Measurements from ENCODE around the gene UNK. TPM values are rescaled to one million over a fixed set of nuclear protein-coding genes. Genes with fewer than 3 reads are reported as not detected.

UNK gene
- total and polyA plus RNA-seq, 2 donors (not counting 1 experiment from before 2014, with no cell fraction given): 35.5 to 70.3 TPM

- ChIA-PET POLR2A (interaction anchor here (0.5 to 1.2 kb wide), 4 partner anchors 13 to 107 kb away, joined by 3 to 5 read pairs (median 4); partner anchors contain the start of genes TRIM47 and UNK), CTCF (interaction anchor here (2.3 kb wide), 1 partner anchor 12 kb away, joined by 6 read pairs; the partner anchor contains the start of gene UNK)
- H3K79me2 ChIP-seq (ENCODE audit: control insufficient read depth, insufficient read depth, low read length): peaks cover under 1% of the 10 kb centered on the region
- H3K27me3 Mint-ChIP-seq: no peaks in the 10 kb centered on the region
- no peaks in the 10 kb centered on the region for H3K27me3 ChIP-seq (replicated peaks in 1 of 4; ENCODE audit: control extremely low read depth in 1 of 4, control insufficient read depth in 3 of 4, insufficient read depth in 4 of 4, low read length in 3 of 4)
- 95% methylated on average over 14 of the region's 17 CpGs for WGBS (ENCODE audit: insufficient coverage)
- H4K20me1 ChIP-seq (ENCODE audit: control insufficient read depth, insufficient read depth, low read length, poor library complexity, severe bottlenecking): peaks cover 14% of the 10 kb centered on the region
- H3K27ac ChIP-seq (ENCODE audit: low read length in 2 of 2): no peak overlapping the region
- intact Hi-C loops (cut with micrococcal nuclease): no loop called here
- H3K4me1 ChIP-seq (ENCODE audit: control insufficient read depth in 2 of 2, insufficient read depth in 2 of 2, low read length in 2 of 2): peaks cover 2 to 15% of the 10 kb centered on the region in 2 donors
- peaks cover 0 to 19% of the 10 kb centered on the region in 2 experiments for H3K36me3 ChIP-seq (replicated peaks in 1 of 2; ENCODE audit: control extremely low read depth in 1 of 2, control insufficient read depth in 1 of 2, extremely low read depth in 1 of 2, insufficient read depth in 2 of 2, low read length in 1 of 2)
- DNase-seq (peak; percentile 14), ATAC-seq (ENCODE audit: low read depth) (no peak)
- no peak overlapping the region for H2AFZ ChIP-seq (ENCODE audit: insufficient read depth, low read depth, low read length, poor library complexity, severe bottlenecking)
- no peak overlapping the region for H3K9ac ChIP-seq (ENCODE audit: low read length)
- no peak overlapping the region for H3K4me2 ChIP-seq (replicated peaks; ENCODE audit: low read depth, low read length, poor library complexity, severe bottlenecking)
- H3K4me3 Mint-ChIP-seq: no peak overlapping the region
- no peaks in the 10 kb centered on the region for H3K9me3 ChIP-seq (ENCODE audit: control extremely low read depth in 1 of 3, control insufficient read depth in 2 of 3, insufficient read depth in 1 of 3, low read length in 2 of 3)
- H3K4me1 Mint-ChIP-seq: peaks cover 16% of the 10 kb centered on the region
- no peak overlapping the region for H3K4me3 ChIP-seq (ENCODE audit: control extremely low read depth in 1 of 5, extremely low read depth in 1 of 5, insufficient read depth in 1 of 5, low read depth in 2 of 5, low read length in 4 of 5)
- H3K27ac Mint-ChIP-seq: peak overlapping the region; percentile 41
- H3K9me3 Mint-ChIP-seq (ENCODE audit: insufficient read depth): no peaks in the 10 kb centered on the region
- no peak for TF ChIP-seq EZH2 (IDR thresholded peaks at IDR 0.05; ENCODE audit: borderline replicate concordance, insufficient read depth, low read depth, low read length, poor library complexity, severe bottlenecking)
- TF ChIP-seq, protein P1, sequence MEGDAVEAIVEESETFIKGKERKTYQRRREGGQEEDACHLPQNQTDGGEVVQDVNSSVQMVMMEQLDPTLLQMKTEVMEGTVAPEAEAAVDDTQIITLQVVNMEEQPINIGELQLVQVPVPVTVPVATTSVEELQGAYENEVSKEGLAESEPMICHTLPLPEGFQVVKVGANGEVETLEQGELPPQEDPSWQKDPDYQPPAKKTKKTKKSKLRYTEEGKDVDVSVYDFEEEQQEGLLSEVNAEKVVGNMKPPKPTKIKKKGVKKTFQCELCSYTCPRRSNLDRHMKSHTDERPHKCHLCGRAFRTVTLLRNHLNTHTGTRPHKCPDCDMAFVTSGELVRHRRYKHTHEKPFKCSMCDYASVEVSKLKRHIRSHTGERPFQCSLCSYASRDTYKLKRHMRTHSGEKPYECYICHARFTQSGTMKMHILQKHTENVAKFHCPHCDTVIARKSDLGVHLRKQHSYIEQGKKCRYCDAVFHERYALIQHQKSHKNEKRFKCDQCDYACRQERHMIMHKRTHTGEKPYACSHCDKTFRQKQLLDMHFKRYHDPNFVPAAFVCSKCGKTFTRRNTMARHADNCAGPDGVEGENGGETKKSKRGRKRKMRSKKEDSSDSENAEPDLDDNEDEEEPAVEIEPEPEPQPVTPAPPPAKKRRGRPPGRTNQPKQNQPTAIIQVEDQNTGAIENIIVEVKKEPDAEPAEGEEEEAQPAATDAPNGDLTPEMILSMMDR (IDR thresholded peaks at IDR 0.05): no peak
Observed at GRCh38 chr17:75771334-75772281, 13.0 kb upstream of the UNK start.

All from B cell (primary cell).